ENCODE measurements around the gene VIPR2.

GRCh38 chr7:158997110-158997453 is 147.6 kb downstream of the VIPR2 start:
- TF ChIP-seq CTCF (IDR thresholded peaks at IDR 0.05) (no peak), POLR2A (IDR thresholded peaks at IDR 0.05) (no peak)
